ENCODE results near the gene ICA1L.
"Not testable (repeated sequence)": the region's sequence is repeated elsewhere in the genome, so short reads cannot be mapped to it uniquely, and the experiment has no call there.

The ICA1L gene

DNA sequence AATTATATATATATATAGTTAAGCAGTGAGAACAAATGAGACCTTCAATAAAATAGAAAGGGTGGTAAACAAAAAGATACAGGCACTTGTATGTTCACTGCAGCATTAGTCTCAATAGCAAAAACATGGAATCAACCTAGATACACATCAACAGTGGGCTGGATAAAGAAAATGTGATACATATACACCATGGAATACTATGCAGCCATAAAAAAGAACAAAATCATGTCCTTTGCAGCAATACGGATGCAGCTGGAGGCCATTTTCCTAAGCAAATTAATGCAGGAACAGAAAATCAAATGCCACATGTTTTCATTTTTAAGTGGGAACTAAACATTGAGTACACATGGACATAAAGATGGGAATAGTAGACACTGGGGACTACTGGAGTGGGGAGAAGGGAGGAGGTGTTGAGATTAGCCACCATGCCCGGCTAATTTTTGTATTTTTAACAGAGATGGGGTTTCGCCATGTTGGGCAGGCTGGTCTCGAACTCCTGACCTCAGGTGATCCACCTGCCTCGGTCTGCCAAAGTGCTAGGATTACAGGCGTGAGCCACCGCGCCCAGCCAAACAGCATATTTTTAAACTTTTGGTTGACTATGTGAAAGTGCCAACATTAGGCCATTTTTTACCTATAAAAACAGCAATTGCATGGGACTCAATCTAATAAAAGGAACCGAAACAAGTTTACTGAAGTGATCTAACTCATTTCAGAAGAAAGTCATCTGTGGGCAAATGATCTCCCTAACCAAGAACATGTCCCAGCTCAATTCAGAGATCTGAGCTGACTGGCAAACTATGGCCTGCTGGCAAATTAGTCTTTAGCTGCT, 23.7 kb downstream of the ICA1L start:
- no peak for DNase-seq

DNA sequence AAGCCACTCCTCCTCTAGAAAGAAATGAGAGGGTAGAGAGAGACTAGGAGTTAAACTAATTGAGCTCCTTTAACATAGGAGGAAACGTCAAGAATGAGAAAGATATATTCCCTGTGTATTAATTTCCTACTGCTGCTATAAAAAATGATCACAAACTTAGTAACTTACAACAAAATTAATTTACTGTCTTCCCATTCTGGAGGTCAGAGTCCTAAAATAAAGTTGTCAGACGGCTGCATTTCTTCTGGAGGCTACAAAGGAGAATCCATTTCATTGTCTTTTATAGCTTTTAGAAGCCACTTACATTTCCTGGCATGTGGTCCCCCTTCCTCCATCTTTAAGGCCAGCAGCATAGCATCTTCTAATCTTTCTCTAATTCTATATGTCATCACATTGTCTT, 26.9 kb downstream of the ICA1L start:
- DNase-seq: no peak

DNA sequence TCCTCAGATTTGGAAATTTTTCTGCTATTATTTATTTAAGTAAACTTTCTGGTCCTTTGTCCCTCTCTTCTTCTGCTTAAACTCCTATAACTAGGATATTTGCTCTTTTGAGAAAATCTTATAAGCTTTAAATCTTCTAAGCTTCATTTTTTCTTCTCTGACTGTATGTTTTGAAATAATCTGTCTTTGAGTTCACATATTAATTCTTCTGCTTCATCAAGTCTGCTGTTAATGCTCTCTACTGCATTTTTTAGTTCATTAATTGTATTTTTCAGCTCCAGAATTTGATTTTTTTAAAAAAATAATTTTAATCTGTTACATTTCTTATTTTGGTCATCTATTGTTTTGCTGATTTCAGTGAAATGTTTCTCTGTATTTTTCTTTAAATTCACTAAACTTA, 28.9 kb downstream of the ICA1L start:
- no peak for DNase-seq

DNA sequence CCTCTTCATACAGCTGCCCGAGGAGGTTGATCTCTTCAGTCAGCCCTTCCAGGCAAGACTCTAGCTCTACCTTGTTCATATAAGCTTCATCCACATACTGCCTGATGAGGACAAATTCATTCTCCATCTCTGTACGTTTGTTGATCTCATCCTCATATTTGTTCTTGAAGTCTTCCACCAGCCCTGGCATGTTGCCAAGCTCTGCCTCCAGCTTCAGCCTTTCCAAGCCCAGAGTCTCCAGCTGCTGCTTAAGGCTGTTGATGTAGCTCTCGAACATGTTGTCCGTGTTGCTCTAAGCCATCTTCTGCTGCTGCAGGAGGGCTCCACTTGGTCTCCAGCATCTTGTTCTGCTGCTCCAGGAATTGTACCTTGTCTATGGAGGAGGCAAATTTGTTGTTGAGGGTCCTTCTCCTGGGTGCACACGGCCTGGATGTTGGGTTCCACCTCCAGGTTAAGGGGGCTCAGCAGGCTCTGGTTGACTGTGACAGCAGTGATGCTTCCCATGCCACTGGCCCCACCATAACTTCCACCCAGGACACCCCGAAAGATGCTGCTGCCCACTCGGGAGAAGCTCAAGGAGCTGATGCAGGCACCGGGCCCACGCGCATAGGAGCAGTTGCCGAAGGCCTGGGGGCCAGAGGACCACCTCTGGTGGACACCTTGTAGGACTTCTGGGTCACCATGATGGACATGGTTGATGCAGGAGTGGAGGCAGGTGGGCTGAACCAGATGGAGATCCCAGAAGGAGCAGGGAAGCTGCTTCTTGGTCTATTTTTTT, 30.3 kb downstream of the ICA1L start:
- DNase-seq: no peak

GRCh38 chr2:202831242-202832220, 40.0 kb downstream of the ICA1L start:
- peak; percentile 36 for DNase-seq

GRCh38 chr2:202824901-202825300, 46.7 kb downstream of the ICA1L start:
- no peak for DNase-seq

- DNase-seq: no peak
Observed at GRCh38 chr2:202822411-202822810, 49.2 kb downstream of the ICA1L start.

DNA sequence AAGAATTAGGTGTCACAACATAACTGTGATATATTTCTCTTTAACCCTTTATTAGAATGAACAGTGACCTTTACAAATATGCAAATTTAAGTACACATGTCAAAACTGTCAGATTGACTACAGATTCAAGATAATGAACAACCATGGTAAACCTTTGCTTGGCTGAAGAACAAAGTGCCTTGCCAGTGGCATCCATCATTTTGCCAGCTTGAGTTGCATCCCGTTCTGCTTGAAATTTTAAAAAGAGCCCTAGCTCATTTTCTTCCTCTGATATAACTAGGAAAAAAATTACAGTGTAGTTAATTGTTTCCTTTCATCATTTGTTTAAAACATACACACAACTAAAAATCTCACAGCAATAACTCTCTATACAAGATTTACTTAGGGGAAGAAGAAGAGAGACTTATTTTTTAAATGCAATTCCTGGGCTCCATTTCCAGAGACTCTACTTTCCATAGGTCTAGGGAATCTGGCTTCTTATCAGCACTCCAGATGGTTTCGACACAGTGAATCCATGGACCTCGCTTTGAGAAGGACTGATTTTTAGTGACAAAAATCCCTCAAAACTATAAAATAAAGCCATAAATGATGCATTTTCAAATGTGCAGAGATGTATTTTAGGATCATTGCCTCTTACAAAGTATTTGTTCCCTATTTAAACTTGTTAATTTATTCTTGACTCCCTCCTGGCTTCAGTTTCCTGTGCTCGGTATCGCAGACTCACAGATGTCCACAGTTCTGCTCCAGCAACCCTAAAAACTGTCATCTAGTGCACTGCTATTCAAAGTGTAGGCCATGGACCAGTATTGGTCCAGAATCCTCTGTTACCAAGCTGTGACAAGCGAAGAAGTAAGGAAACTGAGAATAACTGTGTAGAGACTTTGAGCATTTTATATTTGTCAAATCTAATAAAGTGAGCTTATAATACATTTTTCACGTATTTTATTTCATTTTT, 50.1 kb downstream of the ICA1L start:
- no peak for DNase-seq

- no peak for DNase-seq
Observed at GRCh38 chr2:202818321-202818720, 53.2 kb downstream of the ICA1L start.

GRCh38 chr2:202817771-202818170, 53.8 kb downstream of the ICA1L start:
- no peak for DNase-seq

GRCh38 chr2:202815548-202816360, 55.8 kb downstream of the ICA1L start:
- no peak for DNase-seq

- no peak for DNase-seq
Observed at GRCh38 chr2:202814226-202814625, 57.3 kb downstream of the ICA1L start.

GRCh38 chr2:202813387-202813786, 58.2 kb downstream of the ICA1L start:
- no peak for DNase-seq

DNA sequence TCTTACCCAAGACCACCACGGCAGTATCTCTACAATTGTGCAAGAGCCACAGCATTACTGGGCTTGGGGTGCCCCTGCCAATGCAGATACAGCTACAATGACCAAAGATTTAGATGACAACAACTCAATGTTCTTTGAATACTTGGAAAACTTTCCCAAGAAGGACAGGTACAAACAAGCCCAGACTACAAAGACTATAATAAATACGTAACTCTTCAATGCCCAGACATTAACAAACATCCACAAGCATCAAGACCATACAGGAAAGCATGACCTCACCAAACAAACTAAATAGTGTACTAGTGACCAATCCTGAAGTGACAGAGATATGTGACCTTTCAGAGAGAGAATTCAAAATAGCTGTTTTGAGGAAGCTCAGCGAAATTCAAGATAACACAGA, 62.8 kb downstream of the ICA1L start:
- no peak for DNase-seq

- DNase-seq: not testable (repeated sequence)
Observed at GRCh38 chr2:202807431-202808138, 64.0 kb downstream of the ICA1L start.

- not testable (repeated sequence) for DNase-seq
Observed at GRCh38 chr2:202805911-202806310, 65.7 kb downstream of the ICA1L start.

GRCh38 chr2:202797944-202798343, 73.6 kb downstream of the ICA1L start:
- DNase-seq: no peak

DNA sequence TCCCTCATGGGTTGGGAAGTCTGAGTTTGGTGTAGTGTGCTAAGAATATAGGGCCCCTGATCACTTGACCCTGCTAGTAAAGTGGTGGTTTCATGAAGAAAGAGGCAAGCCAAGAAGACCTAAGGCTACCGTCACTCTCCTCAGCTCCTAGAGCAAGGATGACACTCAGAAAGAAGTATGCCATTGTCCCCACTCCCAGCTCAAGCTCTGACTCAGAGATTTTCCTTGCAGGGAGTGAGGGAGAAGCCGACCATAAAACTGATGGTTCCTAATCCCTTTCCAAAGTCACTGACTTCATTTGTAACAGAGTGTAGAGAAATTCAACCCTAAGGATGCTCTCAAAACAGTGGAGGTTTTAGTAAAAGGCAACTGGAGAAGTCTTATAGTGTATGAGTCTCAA, 80.9 kb downstream of the ICA1L start:
- DNase-seq: no peak

GRCh38 chr2:202786842-202787241, 84.7 kb downstream of the ICA1L start:
- no peak for DNase-seq

DNA sequence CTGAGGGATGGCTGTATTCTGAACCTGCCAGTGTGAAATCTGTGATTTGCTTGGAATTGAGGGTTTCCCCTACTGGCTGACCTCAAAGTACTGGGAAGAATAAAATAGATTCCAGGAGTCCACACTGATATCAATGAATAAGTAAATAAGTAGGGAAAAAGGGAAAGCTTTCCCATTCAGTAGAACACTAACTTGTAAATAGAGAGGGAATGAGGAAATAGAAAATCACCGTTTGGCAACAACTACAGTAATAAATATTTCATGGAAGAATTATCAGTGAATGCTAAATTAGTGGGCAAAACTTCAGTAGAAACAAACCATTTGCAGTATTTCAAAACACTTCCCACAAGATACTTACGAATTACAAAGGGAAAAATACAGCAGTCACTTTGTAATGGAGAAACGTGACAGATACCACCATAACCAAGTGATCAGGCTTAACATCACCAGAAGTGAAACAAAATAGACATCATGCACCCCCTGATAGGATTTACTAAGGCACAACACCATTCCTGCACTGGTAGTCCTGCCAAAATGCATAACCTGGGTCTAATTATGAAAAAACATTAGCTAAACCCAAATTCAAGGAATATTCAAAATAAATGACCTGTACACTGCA, 88.5 kb downstream of the ICA1L start:
- DNase-seq: no peak

All from activated CD8-positive, alpha-beta memory T cell treated with anti-CD3 and anti-CD28 coated beads, Interleukin-2, amount 50 U/mL, for 4 hours (primary cell).